NCI-H82 (cell line): Measurements from ENCODE around the gene ST6GALNAC2.
A peak's percentile ranks its signal among the peaks of the same experiment; 100 is the strongest.
"Not testable (repeated sequence)": the region's sequence is repeated elsewhere in the genome, so short reads cannot be mapped to it uniquely, and the experiment has no call there.

Experiments
- DNase-seq: peaks from one replicate; lab custom pipeline; 2025; lab: John Stamatoyannopoulos, UW

Gene ST6GALNAC2

DNA sequence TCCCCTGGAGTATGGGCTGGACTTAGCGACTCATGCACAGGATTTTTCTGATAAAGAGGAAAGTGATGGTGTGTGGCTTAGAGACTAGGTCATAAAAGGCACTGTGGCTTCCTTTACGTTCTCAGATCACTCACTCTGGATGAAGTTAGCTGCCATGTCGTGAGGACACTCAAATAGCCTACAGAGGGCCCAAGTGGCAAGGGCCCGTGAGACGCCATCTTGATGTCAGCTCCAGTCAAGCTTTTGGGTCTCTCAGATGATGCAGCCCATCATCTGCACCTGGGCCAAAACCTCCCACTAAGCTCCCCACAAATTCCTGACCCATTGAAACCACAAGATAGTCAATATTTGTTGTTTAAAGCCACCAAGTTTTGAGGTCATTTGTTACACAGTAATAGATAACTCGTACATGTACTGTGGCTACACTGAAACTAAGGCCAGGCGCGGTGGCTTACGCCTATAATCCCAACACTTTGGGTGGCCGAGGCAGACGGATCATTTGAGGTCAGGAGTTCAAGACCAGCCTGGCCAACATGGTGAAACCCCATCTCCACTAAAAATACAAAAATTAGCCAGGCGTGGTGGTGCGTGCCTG, 14.7 kb downstream of the ST6GALNAC2 start:
- DNase-seq: no peak

DNA sequence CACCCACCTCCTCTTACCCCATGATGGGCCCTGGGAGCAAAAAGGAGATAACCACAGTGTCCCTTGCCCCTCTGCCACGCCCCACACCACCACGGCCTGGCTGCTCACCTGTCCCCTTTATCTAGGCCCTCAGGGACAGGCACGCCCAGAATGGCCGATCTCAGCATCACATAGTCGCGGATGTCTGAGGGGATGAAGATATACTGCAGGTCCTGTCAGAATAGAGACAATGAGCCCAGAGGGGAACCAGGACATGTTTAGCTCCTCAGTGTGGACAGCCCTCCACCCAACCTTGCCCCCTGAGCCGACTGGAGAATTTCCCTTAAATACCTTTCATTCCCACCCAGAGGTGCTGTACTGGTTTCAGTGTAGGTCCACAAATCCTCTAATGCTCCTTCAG, 15.2 kb downstream of the ST6GALNAC2 start:
- DNase-seq: no peak

DNA sequence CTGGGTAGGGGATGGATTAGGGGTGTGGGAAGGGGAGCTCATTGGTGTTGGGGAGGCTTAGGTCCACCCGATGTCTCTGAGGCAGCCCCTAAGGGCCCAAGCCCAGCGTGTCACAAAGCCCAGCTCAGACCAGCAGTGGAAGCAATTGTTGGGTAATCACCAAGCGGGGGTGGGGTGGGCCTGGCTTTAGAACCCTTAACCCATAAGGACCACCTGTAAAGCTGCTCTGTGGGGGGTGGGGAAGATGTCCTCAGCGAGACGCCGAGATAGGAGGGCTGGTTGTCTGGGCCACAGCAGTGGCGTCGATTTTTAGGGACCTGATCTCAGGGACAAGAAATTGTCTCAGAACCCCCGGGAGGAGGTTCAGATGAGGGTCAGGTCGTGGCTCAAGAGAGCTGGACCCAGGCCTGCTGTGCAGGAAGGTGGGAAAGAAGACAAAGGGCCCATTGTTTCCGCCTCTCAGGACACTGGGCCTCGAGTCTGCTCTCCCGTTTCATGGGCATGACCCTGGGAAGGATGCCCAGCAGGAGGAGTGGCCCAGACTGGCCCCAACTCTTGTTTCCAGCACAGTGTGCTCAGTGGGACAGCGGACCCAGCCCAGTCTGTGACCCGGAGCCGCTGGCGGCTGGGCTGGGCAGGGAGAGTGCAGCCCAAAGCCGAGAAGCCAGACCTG, 15.9 kb downstream of the ST6GALNAC2 start:
- DNase-seq: peak; percentile 40

DNA sequence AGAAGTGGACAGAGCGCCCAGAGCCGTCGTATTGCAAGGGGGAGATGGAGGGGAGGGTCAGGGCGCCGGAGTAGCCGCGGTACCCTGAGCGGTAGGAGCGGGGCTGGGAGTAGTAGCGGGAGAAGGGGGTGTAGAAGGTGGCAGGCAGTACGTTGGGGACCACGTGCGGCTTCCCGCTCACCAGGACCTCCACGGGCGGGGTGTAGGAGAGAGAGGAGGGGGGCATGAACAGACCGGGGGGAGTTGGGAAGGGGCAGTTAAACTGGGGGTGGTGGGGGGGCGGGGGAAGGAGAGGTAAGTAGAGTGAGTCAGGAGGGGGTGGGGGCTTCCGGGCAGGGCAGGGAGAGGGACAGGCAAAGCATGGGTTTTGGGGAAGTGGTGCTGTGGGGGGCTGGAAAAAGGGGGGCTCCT, 16.8 kb downstream of the ST6GALNAC2 start:
- peak; percentile 43 for DNase-seq

DNA sequence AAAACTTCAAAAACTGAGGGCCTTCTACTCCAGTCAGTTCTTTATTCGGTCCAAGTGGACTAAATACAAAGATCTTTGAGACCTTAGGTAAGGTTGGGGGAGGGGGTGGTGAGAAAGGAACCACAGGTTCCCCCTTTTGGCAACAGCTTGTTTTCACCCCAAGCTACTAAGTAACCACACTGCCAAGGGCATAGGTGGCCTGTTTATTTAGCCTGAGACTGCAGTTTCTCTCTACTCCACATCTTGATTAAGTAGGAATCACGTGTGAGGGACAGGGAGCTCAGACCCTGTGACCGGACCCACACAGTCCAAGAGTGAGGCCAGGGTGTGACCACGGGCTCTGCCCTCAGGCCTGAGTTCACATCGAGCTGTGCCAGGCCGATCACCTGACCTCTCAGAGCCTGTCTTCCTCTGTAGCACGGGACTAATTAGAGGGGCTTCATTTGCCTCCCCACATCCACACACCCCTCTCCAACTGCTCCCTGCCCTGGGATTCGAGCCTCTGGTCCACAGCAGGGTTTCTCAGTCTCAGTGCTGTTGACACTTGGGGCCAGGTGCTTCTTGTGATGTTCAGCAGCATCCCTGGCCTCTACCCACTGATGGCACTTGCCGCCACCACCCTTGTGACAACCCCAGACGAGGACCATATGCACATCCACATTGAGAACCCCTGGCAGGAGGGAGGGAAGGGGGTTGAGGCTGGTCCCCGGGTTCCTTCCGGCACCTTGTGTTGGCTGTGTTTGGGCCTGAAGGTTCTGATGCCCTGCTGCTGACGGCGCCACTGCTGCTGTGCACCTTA, 17.8 kb downstream of the ST6GALNAC2 start:
- peak; percentile 72 for DNase-seq

DNA sequence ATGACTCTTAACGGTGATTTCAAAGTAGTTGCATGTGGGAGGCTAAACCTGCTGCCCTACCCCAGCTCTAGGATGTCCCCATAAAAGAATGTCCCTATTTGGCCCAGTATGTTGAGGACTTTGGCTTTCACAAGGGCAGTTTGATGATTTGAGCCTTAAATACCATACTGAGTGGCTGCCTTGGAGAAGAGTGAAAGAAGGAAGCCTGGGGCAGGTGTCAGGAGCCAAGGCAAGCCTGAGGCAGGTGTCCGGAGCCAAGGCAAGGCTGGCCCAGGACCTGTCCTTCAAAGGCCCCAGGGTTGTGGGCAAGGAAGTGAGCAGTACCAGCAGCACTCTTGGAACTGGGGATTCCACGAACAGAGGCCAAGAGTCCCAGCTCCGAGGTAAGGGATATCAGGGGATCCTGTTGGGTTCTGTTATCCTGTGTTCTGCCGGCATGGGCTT, 18.6 kb downstream of the ST6GALNAC2 start:
- DNase-seq: peak; percentile 63

DNA sequence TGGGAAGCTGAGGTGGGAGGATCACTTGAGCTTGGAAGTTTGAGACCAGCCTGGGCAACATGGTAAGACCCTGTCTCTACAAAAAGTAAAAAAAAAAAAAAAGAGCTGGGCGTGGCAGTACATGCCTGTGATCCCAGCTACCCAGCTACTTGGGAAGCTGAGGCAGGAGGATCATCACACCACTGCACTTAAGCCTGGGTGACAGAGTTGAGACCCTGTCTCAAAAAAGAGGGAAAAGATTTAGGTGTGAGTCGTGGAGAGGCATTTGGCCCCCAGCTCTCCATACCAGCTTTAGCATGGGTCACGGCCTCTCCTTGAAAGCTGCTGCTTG, 19.1 kb downstream of the ST6GALNAC2 start:
- no peak for DNase-seq

DNA sequence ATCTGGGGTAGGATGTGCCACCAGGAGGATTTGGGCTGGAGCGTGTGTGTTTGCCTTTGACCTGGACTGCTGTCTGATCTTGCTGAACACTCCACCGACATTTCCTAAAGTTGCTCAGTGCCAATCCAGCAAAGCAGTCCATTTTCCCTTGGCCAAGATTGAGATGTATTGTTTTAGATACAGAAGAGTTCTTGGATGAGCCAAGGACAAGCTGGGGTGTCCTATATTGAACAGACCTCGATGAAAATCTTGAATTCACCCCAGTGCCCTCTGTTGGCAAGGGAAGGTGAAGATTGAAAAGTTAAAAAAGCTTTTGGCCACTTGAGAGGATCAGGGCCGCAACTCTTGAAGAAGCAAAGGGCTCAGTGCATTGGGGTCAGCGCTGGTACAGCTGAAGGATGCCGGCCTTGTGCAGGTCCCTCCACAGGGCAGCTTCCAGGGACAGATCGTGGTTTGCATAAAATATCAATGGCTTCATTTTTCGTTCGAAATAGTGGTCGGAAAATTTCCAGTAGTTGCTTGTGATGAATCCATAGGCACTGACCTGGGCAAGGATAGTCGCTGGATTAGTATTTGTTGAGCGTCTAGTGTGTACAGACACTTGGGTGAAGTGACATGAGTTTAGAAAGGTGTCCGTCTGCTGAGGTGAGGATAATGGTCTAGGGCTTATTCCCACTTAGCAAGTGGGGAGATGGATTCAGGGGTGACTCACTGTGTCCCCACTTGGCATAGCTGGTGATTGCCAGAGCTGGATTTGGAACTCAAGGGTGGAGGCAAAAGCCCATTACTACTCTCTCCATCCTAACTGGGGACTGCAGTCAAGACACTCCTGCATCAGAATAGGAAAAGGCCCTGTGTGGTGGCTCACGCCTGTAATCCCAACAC, 19.7 kb downstream of the ST6GALNAC2 start:
- DNase-seq: no peak

DNA sequence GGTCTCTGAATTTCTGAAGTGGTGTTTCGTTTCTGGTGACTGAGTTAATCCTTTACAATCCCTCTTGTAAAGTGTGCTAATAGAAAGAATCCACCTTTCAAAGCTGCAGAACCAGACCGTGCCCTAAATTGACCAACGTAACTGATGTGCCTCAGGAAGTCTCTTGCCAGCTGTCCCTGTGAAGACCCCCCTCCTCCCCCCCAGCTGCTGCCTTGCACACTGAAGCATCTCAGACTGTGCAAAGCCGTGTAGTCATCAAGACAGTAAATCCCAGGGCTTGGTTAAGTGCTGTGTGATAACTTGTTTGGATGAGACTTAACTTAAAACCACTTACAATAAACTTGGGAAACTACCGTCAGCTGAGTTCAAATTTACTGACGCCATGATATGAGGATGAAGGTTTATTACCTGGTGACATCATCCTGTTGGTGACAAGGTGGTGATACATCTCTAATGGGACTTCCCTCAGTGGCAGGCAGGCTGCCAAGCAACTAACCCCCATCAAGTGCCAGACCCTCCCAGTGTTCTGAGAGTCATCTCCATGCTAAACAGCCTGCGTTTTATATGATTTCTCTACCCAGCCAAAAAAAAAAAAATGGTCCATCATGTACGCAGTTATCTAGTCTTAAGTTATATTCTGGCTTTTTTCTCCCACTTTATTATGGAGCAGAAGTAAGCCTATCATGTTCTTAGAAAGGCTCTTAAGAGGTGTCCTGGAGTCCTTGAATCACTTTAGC, 20.5 kb downstream of the ST6GALNAC2 start:
- DNase-seq: peak; percentile 68

DNA sequence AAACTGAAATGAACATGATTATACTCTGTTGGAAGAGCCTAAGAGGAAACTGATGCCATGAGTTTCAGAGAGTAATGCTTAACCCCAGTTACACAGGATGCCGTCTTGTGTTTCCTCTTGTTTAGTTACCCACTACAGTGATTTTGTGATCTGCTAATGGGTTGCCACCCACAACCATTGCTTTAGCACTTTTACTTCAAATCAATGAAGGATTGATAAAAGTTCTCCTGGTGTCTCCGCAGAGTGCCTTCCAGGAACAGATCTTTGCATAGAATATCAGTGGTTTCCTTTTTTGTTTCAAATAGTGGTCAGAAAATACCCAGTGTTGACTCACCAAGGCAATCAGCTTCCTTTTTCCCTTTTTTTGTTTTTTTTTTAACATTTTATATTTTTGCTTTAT, 22.3 kb downstream of the ST6GALNAC2 start:
- DNase-seq: not testable (repeated sequence)

DNA sequence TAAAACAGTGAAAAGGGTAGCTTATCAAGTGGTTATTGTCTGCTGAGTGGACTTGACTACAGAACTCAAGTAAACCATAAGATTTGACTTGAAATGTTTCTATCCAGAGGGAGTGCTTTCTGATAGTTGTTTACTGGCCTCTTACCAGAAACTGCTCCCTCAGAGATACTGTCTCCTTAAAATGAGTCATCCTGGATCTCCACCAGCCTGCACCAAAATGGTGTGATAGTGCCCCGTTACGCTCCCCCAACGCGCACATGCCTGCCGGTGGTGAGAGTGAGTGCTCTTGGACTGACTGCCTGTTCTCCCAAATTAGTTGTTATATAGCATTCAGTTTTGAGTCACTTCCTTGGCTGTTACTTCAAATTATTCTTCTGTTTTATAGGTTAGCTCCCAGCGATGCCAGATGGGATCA, 22.9 kb downstream of the ST6GALNAC2 start:
- DNase-seq: no peak

DNA sequence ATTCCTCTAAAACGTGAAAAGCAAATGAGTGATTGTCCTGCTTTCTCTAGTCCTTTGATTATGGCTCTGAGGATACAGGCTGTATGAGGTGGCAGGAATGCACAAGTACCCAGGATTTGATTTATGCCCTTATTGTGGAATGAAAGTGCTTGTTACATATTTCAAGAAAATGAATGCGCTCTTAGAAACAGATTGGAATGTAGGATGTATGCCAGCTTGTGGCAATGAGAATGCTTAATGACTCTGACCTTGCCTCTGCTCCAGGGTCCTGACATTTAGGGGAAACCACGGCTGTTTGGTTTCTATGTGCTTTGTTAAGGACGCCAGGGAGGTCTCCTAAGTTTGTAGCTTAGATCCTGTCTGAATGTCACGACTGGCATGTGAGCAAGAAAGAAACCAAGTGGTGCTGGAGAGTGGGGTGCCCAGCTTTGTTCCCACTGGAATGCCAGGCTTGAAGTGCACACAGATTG, 23.8 kb downstream of the ST6GALNAC2 start:
- no peak for DNase-seq

DNA sequence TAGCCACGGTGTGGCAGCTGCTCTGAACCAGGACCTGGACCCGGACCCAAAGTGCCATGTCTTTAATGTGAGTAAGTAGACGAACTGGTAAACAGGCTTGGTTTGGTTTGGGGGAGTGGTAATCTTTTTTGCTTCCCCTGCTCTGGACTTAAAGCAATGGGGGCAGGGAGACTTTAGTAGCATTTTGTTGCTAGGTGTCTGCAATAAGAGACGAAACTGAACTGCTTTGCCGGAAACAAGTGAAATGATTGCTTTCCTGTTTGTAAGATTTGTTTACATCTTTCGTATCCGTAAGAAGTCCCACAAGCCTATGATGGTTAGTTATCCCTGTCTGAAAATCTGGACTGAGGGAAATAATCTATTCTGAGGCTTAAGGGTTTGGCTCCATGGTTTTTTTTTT, 24.3 kb downstream of the ST6GALNAC2 start:
- no peak for DNase-seq

DNA sequence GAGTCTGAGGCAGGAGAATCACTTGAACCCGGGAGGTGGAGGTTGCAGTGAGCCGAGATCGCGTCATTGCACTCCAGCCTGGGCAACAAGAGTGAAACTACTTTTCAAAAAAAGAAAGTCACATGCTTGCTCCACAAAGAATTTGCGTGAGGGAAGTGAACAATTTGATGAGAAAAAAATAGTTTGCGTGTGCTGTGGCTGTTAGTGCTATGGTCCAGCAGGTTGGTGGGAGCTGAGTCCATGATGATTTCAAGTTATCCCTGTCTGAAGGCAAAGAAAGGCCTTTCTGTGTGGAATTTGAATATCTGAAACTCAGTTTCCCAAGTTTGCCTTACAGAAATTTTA, 24.8 kb downstream of the ST6GALNAC2 start:
- no peak for DNase-seq

DNA sequence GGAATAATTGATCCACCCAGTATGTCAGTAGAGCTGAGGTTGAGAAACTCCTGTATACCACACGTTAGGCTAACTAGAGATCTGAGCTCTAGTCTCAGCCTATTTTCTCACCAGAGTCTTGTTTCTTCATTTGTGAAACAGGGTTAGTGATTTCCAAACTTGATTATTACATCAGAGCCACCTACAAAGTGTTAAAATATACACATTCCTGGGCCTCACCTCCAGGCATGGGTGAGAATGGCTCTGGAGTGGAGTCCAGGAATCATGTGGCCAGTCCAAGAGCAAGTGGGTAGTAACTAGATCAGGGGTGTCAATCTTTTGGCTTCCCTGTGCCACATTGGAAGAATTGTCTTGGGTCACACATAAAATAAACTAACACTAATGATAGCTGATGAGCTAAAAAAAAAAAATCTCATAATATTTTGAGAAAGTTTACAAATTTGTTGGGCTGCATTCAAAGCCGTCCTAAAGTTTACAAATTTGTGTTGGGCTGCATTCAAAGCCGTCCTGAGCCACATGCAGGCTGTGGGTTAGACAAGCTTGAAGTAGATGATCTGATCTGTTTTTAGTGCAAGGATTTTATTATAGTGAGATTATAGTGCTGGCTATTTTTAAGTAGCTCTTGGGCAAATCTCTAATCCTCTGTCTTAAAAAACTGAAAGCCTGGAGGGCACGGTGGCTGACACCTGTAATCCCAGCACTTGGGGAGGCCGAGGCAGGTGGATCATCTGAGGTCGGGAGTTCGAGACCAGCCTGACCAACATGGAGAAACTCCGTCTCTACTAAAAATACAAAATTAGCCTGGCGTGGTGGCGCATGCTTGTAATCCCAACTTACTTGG, 25.4 kb downstream of the ST6GALNAC2 start:
- peak; percentile 39 for DNase-seq

DNA sequence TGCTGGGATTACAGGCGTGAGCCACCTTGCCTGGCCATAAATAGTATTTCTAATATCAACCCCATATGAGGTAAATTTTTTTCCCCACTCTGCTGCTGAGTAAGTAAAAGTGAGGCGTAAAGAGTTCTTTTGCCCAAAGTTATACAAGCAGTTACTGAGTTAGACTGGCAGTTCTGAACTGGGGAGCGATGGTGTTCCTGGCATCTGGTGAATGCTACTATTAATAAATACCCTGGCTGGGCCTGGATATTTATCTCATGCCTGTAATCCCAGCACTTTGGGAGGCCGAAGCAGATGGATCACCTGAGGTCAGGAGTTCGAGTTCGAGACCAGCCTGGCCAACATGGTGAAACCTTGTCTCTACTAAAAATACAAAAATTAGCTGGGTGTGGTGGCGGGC, 26.2 kb downstream of the ST6GALNAC2 start:
- not testable (repeated sequence) for DNase-seq

DNA sequence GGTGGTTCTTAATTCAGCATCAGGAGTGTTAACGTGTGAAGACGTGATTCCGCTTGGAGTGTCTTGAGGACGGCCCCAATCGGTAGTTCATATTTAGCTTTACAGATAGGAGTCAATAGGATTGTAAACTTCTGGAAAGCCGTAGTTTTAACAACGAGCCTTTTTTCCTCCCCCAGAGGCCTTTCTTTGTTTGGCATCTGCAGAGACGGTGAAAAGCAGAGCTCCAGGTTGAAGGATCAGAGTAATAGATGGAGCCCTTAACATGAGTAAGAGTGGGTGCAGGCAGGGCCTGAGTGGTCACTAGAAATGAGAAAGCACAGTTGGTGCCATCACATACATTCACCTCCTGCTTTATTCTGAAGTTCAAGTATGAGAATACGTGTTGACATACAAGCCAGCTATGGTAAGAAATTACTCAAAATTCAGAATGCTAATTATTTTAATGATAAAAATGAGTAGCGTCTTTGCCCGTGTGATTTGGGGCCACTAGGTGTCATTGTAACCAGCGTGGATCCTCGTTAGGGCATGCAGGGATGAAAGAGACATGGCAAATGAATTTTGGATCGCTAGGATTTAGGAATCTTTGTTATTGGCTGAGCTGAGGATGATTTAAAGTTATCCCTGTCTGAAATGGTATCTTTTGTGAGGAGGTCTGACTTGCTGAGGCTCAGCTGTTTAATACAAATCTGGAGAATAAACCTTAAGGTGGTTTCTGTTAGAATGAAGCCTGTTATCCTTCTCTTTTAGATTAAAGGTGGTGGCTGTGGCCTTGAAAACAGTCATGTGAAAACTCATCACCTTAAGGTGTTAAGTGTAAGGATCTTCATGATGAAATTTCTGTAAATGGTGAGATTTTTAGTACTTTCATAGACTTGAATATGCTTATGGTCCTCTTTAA, 27.2 kb downstream of the ST6GALNAC2 start:
- DNase-seq: peak; percentile 64

DNA sequence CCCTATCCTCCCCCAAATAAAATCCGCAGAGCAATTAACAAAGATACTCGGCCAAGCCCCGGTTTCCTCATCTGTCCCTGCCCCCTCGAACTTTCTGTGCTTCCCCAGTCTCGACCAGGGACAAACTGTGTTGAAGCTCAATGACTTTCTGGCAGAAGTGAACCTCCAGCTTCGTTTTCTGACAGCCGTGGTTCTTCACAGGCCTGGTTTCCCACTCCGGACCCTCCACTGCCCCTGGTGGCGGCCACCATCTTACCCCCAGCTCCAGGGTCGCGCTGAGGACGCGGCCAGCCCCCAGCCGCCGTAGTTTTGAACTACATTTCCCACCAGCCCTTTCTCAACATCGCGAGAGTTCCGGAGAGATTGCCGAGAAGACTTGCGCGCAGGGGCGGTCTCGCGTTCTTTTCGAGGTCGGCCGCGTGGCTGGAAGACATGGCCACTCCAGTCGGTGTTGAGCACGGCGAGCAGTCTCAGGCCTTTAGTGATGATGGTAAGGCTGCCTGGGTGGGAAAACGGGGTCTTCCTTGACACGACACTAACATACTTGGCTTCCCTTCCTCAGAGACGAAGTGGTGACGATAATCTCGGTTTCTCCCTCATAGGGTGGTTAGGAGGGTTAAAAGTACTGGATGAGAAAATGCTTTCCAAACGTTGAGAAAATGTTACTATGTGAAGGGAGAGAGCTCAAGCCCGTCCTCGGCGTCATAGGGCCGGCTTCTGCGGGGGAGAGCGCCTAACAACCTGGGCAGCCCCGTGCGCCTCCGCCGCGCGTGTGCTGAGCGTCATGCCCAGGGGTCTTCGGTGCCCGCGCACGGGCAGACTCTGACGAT, 28.1 kb downstream of the ST6GALNAC2 start:
- peak; percentile 99 for DNase-seq
